Uterine smooth muscle cell (primary cell): Measurements from ENCODE around the gene MRPL40. TPM values are rescaled to one million over a fixed set of nuclear protein-coding genes. Genes with fewer than 3 reads are reported as not detected.

Source experiments
- total RNA-seq: library from RNA; depleted of rRNA; stranded (reverse); fragments of >200 nt; gene quantifications from 2 replicates; pipeline ENCODE4 v1.2.3, GENCODE V29; 2014

Gene MRPL40
- total RNA-seq: 41.0 and 41.3 TPM in 2 replicates

DNA sequence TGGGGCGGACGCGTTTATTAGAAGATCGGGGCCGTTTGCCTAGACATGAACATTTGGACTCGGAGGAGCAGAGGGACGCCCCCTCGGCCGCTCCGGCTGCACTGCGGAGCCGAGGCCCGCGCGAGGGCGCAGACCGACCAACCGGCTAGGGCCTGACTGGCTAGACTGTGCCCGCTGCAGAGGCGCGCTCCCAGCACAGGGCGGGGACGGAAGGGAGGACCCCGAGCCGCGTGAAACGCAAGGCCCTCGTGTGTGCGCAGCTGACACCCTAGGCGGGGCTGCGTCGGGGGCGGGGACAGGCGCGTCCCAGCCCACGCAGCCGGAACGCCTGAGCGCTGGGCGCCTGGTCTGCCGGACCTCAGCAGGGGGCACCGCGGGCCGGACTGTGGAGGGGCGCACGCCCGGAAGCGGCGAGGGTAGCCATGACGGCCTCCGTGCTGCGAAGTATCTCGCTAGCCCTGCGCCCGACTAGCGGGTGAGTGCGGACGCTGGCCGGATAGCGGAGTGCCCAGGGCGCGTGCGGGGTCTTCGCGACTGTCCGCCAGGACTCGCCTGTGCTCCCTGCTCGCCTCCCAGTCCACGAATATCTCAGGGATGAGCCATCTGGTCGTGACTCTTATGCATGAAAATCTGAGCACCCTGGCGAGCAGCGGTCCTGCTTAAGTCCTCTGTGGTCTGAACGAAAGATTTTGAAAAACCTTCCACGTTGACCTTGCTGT, at the start of gene MRPL40:
Gene MRPL40, plus strand, starts transcription at position 413 of the 719 bp plus-strand sequence. Its CDS starts 10 bp downstream, at position 423.

DNA sequence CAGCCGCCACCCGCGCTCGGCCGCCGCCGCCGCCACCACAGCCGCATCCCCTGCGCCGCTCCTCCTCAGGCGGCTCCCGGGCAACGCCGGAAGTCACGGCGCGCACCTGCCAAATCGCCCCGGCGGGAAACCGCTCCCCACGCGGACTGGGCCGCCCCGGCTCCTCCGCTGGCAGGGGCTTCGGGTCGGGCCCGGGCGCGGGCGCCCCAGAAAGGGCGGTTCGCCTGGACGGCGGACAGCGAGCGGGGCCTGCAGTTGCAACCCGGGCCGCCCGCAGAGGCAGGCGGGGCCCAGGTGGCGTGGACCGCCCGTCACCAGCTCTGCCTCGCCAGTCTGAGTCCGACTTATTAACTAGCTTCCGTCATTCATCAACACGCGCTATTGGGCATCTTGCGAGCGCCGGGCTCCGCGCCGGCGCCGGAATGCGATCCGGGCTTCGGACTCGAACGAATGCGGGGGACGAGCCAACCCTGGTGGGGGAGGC, 654 bp upstream of the MRPL40 start, which contains the start of gene HIRA:
Gene HIRA, minus strand, starts transcription at position 85 of the 484 bp plus-strand sequence. CDS start 257 bp downstream, outside the sequence.

DNA sequence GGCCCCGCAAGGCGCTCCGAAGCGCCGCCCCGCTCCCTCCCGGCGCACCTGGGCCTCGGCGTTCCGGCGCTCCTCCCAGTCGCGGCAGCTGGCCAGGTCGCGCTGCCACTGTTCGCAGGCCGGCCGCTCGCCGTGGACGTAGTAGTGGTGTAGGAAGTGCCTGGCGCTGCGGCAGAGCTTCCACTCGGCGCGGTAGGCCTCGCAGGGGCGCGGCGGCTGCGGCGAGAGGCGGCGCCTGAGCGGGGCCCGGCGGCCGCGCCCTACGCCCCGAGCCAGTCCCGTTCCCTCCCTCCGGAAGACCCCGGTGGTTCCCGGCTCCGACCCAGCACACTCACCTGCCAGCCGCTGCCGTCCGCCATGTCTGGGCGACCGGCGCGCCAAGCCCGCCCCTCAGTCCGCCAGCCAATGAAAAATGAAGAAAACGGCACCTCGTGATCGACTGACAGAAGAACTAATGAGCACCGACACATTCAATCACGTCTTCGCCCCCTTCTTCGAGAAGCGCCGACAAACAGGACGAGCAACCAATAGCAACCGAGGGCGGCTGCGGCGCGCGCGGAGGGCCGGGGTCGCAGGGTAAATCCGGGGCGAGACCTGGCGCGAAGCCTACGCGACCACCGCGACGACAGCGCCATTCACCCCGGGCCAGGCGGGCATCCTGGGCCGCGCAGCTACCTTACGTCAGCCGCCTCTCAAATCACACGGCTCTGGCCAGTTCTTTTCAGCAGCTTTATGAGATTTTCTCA, 15.2 kb downstream of the MRPL40 start, which contains the start of gene C22orf39:
Gene C22orf39, minus strand, starts transcription at position 382 of the 746 bp plus-strand sequence. Its CDS starts 23 bp downstream, at position 359.

DNA sequence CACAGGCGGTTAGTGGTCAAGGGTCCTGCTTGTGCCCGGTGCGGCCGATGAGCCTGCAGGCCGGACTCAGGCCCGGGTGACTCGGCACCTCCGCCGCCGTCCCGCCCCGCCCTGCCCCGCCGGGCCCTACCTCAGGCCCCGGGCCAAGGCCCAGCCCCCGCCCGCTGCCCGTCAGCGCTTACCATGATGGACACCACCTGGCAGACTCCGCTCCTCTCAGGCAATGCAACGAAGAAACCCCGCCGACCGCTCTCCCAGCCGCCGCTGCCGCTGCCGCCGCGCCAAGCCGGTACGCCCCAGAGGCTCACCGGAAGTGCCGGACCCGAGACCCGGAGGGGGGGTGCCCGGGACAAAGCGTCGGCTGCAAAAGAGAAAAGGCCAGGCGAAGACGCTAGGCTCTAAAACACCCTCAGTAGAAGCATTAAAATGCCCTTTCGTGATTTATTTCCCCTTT, 46.6 kb downstream of the MRPL40 start, which contains the start of gene UFD1:
Gene UFD1, minus strand, starts transcription at position 293 of the 454 bp plus-strand sequence. Its CDS starts 108 bp downstream, at position 185.

DNA sequence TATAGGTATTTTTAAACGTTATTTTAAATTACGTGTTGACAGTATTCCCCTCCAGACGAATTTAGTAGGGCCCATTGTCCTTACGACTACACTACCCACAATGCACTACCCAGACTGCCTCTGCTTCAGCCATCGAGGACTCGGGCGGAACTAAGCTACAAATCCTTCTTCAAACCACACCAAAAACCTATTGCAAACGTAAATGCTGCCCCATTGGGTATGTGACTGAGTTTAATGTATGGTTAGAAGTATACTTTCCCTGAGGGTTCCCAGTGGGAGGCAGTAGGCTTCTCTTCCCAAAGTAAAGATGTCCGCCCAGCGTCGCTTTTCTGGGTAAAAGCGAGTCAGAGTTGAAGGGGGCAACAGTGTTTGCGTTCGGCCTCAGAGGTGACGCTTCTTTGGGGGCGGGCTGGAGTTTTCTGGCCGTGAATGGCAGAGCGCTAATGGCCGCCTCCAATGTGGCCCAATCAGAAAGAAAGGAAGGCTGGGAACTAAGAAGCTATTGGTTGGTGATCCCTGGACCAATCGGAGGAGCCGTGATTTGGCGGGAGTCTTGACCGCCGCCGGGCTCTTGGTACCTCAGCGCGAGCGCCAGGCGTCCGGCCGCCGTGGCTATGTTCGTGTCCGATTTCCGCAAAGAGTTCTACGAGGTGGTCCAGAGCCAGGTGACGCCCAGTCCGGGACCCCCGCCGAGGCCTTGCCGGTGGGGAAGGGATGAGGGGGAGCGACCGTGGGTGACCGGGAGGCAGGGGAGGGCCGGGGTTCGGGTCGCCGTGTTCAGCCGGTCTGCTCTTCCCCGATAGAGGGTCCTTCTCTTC, 47.2 kb downstream of the MRPL40 start, which contains the start of gene CDC45:
Gene CDC45, plus strand, starts transcription at position 566 of the 818 bp plus-strand sequence. Its CDS starts 49 bp downstream, at position 615.

Other genes starting within 250 kb of the MRPL40 start
- 9.5 and 12.2 TPM in 2 replicates for gene CLTCL1, start 140.8 kb upstream of the MRPL40 start, total RNA-seq
- 25.2 and 25.8 TPM in 2 replicates for gene HIRA, start 812 bp upstream of the MRPL40 start, total RNA-seq
- 13.9 and 17.0 TPM in 2 replicates for gene C22orf39, start 15.2 kb downstream of the MRPL40 start, total RNA-seq
- 49.5 and 105 TPM in 2 replicates for gene UFD1, start 46.6 kb downstream of the MRPL40 start, total RNA-seq
- gene CDC45, start 47.4 kb downstream of the MRPL40 start, total RNA-seq: 11.2 and 44.8 TPM in 2 replicates
- gene CLDN5, start 91.9 kb downstream of the MRPL40 start, total RNA-seq: 1.1 TPM in 2 replicates